HG02588 (cell line): ENCODE data around the gene CUX1.
"Not testable (repeated sequence)": the region's sequence is repeated elsewhere in the genome, so short reads cannot be mapped to it uniquely, and the experiment has no call there.

Experiments
- ATAC-seq: cut with Tn5 transposase; IDR thresholded peaks from one replicate; pipeline ENCODE4 v1.9.1; 2021; ENCODE audit warnings: mild to moderate bottlenecking, moderate library complexity; ENCODE audit not compliant: unreplicated experiment

CUX1 gene

DNA sequence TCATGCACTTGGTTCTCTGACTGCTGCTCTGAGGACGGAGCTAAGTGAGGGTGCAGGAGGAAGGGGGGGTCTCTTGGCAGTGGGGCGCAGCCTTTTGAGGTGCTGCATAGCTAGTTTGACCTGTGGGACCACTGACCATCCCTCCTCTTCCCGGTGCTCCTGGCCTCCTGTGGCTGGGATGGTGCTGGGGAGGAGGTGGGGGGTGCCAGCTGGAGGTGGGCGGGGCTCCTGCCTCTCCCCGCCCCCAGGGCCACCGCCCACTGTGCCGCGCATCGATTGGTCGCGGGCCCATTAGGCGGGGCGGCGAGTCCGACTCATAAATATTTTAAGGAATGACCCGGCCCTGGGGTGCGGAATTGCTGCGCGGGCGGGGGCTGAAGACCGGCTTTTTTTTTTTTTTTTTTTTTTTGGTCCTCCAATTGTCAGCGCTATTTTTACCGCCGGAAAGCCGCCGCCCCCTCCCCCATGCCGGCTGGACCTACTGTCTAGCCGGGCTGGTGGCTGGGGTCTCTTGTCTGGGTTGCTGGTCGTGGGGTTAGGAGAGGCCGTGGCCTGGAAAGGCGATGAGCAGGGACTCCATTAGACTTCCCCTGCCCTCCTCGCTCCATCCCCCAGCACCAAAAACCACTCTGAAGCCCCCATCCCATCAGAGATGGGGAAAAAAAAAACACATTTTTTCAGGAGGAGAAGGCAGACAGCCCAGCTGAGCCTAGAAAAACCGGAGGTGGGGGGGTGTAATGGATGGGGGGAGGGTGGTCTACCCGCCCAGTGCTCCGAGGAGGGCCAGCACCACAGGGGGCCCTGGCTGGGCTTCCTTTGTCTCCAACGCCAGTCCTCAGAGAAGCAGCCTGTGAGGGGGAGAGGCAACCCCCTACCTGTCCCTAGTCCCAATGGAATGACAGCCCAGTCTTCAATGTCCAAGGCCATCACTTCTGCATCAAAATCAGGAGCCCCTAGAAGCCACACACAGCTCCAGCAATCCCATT lies 475.7 kb downstream of the CUX1 start:
- no peak for ATAC-seq

DNA sequence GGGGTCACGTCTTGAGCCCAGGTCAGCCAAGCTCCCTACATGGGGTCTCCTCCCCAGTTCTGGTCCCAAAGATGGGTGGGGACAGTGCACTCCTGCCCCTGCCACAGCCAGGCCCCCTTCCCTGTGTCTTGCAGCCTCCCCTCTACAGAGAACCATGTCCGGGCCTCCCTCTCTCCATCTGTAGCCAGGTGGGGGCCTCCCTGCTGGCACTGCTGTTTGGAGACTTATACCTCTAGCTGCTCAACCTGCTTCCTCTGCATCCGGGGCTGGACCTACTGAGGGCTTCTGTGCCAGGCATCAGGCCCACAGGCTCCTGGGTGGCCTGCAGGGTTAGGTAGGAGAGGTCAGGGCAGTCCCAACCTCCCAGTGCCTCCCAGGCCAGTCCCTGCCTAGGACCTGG lies 477.2 kb downstream of the CUX1 start:
- ATAC-seq: no peak

DNA sequence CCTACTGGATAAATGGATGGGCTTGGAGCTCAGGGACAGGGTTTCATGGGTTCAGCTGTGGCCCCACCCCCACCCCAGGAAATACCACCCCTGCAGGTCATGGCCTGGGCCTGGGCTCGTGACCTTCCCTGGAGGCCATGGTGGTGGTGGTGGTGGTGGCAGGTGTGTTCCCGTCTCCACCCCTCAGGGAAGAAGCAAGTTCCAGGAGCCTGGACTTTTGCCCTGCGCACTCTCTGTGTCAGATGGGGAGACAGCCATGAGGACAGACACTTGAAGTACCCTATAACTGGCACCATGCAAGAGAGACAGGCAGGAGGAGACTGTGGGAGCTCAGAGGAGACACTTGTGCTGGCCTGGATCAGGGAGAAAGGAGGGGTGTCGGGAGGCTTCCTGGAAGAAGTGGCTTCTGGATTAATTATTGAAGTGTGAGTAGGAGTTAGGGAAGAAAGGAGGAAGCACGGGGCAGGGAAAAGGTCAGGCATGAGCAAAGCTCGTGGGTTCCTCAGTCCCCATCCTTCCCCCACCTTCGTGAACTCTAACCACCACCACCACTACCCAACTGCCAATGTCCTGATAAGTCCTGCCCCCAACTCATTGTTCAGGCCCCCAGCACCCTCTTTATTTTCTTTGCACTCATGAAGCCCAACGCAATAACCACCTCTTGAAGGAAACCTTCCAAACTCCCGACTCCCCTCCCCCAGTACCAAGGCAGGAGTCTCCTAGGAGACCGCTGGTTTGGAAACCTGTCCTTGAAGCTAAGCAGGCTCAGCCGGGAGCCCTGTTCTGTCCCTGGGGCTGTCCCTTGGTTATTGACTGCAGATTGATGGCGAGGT lies 478.1 kb downstream of the CUX1 start:
- ATAC-seq: no peak

DNA sequence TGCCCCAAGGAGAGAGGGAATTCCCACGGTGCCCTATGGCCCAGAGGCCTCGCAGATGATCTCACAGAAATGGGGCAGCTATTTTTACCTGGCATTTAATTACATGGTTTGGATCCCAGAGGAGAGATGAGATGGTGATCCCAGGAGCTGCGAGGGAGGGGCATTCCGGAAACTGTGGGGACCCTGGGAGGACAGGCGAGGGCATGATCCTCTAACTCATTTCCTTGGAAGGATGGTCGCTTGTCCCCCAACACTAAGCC lies 478.7 kb downstream of the CUX1 start:
- no peak for ATAC-seq

DNA sequence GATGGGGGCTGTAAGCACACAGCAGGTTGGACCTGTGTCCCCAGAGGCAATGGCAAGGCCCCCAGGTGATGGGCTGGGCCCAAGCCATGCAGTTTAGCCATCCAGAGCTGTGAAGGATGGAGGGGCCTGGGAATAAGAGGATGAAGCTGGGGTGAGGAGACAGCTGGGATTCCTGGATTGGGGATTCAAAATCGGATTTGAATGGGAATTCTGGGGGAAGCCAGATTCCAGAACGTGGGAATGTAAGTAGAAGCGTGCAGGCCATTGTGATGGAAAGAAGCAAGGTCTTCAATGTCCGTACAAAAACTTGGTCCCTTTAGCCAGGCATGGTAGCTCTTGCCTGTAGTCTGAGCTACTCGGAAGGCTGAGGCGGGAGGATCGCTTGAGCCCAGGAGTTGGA lies 479.1 kb downstream of the CUX1 start:
- ATAC-seq: no peak

DNA sequence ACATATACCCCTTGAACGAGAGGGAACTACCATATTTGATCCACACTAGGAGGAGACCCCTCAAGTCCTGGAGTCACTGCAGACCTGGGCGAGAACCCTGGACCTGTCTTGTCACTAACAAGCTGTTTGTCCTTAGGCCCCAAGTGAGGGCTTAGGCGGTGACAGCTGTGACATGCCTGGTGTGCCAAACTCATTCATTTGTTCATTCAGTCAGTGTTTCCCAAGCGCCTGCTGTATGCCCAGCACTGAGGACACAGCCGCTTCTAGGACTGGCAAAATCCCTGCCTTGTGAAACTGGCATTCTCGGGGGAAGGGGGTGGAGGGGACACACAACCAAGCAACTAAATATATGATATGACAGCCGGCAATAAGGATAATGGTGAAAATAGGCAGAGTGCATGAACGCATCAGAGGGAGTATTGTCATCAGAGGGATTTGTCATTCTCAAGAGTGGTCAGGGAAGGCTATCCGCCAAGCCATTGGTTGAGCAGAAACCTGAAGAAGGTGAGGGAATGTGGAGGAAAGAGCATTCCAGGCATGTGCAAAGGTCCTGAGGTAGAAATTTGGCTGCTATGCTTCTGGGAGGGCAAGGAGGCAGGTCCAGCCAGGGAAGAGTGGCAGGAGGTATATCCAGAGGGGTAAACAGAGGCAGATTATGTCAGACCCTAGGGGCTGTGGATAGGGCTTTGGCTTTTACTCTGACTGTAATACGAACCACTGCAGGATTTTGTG lies 480.2 kb downstream of the CUX1 start:
- ATAC-seq: no peak

DNA sequence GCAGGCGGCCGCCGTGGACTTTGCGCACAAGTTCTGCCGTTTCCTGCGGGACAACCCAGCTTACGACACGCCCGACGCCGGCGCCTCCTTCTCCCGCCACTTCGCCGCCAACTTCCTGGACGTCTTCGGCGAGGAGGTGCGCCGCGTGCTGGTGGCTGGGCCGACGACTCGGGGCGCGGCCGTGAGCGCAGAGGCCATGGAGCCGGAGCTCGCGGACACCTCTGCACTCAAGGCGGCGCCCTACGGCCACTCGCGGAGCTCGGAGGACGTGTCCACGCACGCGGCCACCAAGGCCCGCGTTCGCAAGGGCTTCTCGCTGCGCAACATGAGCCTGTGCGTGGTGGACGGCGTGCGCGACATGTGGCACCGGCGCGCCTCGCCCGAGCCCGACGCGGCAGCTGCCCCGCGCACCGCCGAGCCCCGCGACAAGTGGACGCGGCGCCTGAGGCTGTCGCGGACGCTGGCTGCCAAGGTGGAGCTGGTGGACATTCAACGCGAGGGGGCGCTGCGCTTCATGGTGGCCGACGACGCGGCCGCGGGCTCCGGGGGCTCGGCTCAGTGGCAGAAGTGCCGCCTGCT lies 483.3 kb downstream of the CUX1 start:
- no peak for ATAC-seq

DNA sequence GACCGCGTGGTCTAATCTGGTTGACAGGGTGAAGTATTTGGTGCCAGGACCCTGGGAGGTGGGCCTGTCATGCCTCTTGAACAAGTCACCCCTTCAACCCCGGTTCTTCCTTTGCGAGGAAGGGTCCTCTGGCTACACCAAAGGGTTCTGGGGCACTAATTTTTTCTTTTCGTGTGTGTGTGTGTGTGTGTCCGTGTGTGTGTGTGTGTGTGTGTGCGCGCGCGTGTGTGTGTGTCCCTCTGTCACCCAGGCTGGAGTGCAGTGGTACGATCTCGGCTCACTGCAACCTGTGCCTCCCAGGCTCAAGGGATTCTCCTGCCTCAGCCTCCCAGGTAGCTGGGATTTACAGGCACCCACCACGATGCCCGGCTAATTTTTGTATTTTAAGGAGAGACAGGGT lies 483.9 kb downstream of the CUX1 start:
- ATAC-seq: not testable (repeated sequence)

DNA sequence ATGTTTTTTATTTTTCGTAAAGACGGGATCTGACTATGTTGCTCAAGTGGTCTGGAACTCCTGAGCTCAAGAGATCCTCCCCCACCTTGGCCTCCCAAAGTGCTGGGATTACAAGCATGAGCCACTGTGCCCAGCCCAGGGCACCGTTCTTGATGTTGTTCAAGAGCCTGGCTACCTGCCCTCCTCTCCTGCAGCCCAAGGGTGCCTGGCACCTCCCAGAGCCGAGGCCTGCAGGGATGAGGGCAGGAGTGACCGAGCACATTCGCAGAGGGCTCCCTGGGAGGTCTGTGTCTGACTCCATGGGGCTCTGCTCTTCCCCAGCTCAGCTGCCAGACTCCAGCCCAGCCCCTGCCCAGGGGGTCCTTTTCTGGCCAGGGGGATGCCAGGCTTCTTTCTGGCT lies 484.6 kb downstream of the CUX1 start:
- no peak for ATAC-seq

DNA sequence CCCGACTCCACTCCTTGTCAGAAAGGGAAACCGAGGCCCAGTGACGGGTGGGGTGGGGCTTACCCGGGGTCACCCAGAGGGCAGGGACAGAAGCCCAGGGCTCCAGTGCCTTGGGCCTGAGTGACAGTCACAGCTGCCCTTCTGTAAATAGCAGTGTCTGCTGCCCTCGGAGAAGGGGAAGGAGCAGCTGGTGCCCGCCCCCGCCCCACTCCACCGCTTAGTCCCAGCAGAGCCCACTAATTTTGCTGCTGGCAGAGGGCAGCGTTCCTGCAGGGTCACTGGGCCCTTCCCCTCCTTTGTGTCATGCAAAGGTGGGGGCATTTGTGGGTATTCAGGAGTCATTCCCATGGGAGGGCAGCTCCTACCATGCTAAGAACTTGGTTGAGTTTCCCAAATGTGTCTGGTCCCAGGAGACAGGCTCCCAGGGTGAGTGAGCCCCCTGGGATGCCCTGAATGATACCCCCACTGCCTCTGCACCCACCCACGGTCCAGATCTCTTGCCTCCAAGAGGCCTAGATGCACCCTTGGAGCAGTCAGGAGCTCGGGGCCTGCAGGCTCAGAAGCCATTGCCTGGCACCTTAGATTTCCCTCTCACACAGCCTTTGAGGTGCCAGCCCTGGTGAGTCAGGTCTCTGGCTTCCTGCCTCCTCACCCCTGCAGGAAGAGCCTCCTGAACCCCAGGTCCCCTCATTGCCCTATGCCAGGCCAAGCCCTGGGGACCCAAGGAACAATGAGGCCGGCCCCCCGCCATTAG lies 486.4 kb downstream of the CUX1 start:
- no peak for ATAC-seq

DNA sequence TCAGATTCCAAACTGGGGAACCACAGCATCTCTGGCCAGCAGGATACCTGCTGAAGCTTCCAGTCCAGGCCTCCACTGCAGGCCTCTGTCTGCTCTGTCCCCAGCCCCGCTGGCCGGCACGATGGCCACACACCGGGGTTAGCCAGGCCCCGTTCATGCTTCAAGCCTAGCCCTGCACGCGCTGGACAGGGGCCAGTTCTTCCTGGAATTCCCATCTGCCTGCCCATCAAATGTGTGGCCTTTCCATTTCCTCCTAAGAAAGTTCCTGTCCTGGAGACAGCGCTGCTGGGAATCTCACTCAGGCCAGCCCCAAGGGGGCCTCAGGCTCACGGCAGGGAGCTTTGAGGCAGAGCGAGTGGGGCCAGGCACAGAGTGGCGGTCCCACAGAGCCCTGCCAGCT lies 487.2 kb downstream of the CUX1 start:
- ATAC-seq: no peak

DNA sequence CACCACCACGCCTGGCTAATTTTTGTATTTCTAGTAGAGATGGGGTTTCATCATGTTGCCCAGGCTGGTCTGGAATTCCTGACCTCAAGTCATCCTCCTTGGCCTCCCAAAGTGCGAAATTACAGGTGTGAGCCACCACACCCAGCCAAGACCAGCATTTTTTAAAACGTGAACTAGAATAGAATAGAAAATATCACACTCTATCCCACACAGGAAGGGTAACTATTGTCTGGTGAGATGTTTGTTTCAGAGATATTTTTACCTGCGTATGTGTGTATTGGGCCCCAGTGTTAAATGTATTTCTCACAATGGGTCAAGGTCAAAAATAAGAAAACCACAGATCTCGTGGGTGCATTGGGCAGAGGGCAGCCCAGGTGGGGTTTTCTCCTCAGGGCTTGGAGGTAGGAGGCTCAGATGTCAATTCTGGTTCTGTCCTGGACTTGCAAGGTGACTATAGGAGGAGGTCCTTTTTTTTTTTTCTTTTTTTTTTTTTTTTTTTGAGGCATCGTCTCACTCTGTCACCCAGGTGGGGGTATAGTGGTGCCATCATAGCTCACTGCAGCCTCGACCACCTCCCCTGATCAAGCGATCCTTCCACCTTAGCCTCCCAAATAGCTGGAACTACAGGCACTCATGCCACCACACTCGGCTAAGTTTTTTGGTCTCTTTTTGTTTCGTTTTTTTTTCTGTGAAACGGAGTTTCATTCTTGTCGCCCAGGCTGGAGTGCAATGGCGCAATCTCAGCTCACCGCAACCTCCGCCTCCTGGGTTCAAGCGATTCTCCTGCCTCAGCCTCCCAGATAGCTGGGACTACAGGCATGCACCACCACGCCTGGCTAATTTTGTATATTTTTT lies 488.2 kb downstream of the CUX1 start:
- ATAC-seq: peak; percentile 51

DNA sequence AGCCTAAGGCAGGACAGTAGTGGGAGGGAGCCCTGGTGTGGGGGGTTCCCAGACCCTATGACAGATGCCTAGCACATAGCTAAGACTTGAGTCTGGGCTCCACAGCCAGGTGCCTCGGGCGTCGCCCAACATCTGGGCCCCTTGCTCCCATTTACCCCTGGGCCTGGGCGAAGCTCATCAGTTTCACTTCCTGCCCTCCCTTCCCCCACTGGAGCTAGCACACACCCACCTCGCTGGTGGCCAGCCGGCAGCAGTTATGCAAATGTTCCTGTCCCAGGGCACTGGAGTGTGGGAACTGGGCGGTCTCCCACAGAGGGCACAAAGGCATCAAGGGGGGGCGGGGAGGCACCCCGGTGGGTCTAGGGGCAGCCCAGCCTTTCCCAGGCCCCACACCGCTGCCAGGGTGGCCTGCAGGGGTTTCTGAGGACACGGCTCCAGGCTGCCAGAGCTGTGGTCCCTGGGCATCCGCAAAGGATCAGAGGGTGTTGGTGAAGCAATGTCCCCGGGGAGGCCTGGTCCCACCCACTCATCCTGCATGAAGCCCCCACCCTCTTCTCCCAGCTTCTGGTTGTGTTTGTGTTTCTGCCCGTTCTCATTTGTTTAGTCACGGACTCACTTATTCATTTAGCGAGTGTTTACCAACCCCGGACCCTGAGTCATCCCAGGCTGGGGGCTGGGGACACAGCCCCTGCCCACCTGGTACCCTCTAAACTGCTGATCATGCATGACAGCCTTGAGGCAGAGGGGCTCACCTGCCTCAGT lies 489.7 kb downstream of the CUX1 start:
- ATAC-seq: peak; percentile 66

DNA sequence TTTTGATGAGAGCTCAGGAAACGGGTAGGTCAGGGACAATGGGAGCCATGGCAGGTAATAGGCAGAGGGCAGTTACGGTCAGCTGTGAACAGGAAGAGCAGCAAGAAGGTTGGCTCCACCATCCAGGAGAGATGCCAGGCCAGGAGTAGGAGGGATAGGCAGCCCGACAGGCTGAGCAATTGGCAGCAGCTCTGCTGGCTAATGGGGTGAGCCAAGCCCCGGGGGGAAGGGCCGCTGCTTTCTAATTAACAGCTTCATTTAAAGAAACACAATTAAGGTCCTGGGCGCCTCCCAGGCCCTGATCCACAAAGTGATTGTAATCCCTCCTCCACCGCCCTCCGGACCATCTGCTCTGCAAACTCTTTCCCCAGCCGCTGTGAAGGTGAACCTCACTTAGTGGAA lies 493.0 kb downstream of the CUX1 start:
- no peak for ATAC-seq

DNA sequence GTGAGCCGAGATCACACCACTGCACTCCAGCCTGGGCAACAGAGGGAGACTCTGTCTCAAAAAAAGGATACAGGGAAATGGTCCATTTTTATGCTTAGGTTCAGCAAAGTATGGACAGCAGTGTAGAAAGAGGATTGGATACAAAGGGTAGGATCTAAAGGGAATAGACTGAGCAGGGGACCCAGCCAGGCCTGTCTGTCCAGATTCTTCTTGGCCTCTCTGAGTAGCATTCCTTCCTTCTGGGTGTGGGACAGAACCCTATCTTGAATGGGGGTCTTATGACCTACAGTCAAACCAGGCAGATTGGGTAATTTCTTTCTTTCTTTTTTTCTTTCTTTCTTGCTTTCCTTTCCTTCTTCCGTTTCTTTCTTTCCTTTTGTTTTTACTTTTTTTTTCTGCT lies 494.9 kb downstream of the CUX1 start:
- ATAC-seq: no peak

DNA sequence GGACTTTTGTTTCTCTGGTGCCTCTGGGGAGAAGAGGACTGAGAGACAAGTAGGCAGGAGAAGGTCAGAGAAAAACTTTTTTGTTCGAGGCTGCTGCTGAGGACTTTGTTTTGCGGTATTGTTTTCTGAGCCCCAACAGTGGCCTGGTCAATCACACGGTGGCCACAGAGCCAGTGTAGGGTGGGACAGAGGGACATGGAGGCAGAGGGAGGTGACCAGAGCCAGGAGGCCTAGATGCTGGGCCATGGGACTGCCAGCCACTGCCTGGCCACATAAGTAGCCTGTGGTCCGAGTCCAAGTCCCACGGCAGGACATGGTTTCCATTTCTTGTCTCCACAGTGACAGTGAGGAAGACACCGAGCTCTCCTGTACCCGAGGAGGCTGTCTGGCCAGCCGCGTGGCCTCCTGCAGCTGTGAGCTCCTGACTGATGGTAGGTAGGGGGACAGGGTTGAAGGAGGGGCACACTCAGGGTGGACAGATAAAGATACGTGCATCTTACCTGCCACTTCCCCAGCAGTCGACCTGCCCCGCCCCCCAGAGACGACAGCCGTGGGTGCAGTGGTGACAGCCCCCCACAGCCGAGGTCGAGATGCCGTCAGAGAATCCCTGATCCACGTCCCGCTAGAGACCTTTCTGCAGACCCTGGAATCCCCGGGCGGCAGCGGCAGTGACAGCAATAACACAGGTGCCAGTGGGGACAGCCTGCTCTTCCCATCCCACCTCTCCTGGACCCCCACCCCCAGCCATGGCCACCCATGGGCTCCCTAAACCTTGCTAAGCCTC lies 496.8 kb downstream of the CUX1 start:
- ATAC-seq: no peak

DNA sequence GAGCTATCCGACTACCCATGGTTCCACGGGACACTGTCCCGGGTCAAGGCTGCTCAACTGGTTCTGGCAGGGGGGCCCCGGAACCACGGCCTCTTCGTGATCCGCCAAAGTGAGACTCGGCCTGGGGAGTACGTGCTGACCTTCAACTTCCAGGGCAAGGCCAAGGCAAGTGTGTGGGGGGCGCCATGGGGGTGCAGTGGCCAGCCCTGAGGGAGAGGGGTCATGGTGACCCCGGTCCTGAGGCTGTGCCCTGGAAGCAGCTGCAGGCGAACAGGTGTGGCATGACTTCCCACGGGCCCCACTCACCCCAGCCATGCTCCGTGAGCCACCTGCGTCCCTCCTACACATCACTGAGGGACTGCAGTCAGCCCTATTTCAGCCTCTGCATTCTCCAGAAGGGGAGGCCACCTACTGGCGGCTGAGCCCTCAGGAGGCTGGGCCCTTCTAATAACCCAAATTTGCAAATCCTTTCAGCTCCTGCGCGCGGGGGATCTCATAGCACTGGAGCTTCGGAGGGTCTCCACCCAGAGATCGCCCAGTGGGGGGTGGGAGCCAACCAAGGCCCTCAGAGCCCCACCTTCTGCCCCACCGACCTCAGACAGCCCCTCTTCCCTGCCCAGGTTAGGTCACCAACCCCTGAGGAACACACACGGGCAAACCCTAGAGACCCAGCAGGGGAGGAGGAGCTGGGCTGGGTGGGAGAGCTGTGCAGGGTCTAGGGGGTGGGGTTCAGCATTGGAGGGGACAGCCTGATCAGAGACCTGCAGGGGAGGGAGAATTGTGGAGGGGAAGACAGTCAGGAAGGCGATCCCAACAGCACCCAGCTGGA lies 500.0 kb downstream of the CUX1 start:
- no peak for ATAC-seq
